NOMO-1 treated with DMSO at 0.1 percent for 48 hours (cell line): ENCODE measurements around the gene DGCR2.

Experiments used
- DNase-seq: peaks from one replicate; lab custom pipeline; 2025; ENCODE audit not compliant: unreplicated experiment; lab: John Stamatoyannopoulos, UW

DGCR2 gene

GRCh38 chr22:19127329-19128008, 5.3 kb upstream of the DGCR2 start:
- no peak for DNase-seq

- DNase-seq = no peak
Observed at GRCh38 chr22:19126309-19127273, 4.4 kb upstream of the DGCR2 start.

GRCh38 chr22:19125474-19126308, 3.5 kb upstream of the DGCR2 start:
- no peak for DNase-seq

GRCh38 chr22:19125011-19125410, 2.8 kb upstream of the DGCR2 start:
- no peak for DNase-seq

GRCh38 chr22:19124377-19124776, 2.2 kb upstream of the DGCR2 start:
- DNase-seq = no peak

- DNase-seq = no peak
Observed at GRCh38 chr22:19123936-19124335, 1.7 kb upstream of the DGCR2 start.

GRCh38 chr22:19122752-19123492, 710 bp upstream of the DGCR2 start:
- no peak for DNase-seq

GRCh38 chr22:19121631-19122142, 525 bp downstream of the DGCR2 start:
- DNase-seq = peak; percentile 13

- no peak for DNase-seq
Observed at GRCh38 chr22:19120829-19121630, 1.2 kb downstream of the DGCR2 start.

- no peak for DNase-seq
Observed at GRCh38 chr22:19119949-19120348, 2.3 kb downstream of the DGCR2 start.

- DNase-seq = no peak
Observed at GRCh38 chr22:19118329-19118880, 3.8 kb downstream of the DGCR2 start.

GRCh38 chr22:19117111-19117512, 5.1 kb downstream of the DGCR2 start:
- DNase-seq = no peak

- DNase-seq = no peak
Observed at GRCh38 chr22:19115628-19116027, 6.6 kb downstream of the DGCR2 start.

- no peak for DNase-seq
Observed at GRCh38 chr22:19114984-19115552, 7.1 kb downstream of the DGCR2 start.

- no peak for DNase-seq
Observed at GRCh38 chr22:19113429-19113828, 8.8 kb downstream of the DGCR2 start.

GRCh38 chr22:19111584-19111983, 10.6 kb downstream of the DGCR2 start:
- no peak for DNase-seq

GRCh38 chr22:19111140-19111539, 11.1 kb downstream of the DGCR2 start:
- DNase-seq = no peak

- DNase-seq = no peak
Observed at GRCh38 chr22:19110646-19111045, 11.6 kb downstream of the DGCR2 start.

- DNase-seq = no peak
Observed at GRCh38 chr22:19110064-19110458, 12.2 kb downstream of the DGCR2 start.
